ENCODE results near the gene MVB12B. TPM values are rescaled to one million over a fixed set of nuclear protein-coding genes. Genes with fewer than 3 reads are reported as not detected.

The MVB12B gene
- total RNA-seq, 4 donors from 2014 or later: 7.9 to 28.9 (median 14.4) TPM

DNA sequence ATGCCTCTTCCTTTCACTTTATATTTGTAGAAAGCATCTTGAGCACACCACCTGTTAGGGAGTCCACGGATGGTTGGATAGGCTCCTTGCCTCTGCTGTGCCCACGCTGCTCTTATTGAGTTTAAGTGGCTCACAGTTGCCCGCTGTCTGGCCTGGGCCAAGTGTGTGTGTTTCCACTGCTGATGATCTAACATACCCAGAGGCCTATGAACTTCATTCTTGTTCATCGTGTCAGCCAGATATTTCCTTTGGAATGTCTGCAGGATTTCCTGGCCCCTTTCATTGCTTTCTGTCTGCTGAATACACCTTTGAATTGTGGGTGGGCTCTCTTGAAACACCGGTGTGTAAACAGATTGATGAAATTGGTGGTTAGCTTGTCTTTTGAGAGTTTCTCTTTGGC lies 46.6 kb downstream of the MVB12B start:
- TF ChIP-seq, protein P1, sequence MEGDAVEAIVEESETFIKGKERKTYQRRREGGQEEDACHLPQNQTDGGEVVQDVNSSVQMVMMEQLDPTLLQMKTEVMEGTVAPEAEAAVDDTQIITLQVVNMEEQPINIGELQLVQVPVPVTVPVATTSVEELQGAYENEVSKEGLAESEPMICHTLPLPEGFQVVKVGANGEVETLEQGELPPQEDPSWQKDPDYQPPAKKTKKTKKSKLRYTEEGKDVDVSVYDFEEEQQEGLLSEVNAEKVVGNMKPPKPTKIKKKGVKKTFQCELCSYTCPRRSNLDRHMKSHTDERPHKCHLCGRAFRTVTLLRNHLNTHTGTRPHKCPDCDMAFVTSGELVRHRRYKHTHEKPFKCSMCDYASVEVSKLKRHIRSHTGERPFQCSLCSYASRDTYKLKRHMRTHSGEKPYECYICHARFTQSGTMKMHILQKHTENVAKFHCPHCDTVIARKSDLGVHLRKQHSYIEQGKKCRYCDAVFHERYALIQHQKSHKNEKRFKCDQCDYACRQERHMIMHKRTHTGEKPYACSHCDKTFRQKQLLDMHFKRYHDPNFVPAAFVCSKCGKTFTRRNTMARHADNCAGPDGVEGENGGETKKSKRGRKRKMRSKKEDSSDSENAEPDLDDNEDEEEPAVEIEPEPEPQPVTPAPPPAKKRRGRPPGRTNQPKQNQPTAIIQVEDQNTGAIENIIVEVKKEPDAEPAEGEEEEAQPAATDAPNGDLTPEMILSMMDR (IDR thresholded peaks at IDR 0.05): no peak
- TF ChIP-seq POLR2A (IDR thresholded peaks at IDR 0.05): no peak
- H3K27ac ChIP-seq: no peak overlapping the region
- H3K9me3 ChIP-seq: no peaks in the 10 kb centered on the region
- H3K4me3 ChIP-seq: no peak overlapping the region
- no peak for DNase-seq
- H3K27me3 ChIP-seq: no peaks in the 10 kb centered on the region
- H3K36me3 ChIP-seq: no peaks in the 10 kb centered on the region
- H3K4me1 ChIP-seq: peaks cover 0 to 17% (median 0%) of the 10 kb centered on the region in 4 donors

DNA sequence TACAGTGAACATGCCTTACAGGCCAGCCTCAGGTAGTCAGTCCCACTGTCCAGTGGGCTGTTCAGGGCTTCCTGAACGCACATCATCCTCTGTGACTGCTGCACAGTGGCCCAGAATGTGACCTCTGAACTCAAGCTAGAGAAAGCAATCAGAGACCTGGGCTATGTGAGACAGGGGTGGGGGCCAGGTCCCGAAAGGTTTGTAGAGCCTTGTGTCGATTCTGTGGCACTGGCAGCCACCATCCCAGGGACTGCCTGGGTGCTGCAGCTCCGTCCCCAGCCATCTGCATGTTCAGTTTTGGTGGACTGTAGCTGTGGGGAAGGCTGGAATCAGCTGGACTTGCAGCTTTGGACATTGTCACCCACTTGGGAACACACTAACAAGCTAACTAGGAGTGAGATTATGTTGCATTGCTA lies 47.7 kb downstream of the MVB12B start:
- H3K4me3 ChIP-seq: no peak overlapping the region
- H3K4me1 ChIP-seq: peaks cover 0 to 17% (median 0%) of the 10 kb centered on the region in 4 donors
- H3K9me3 ChIP-seq: no peaks in the 10 kb centered on the region
- no peaks in the 10 kb centered on the region for H3K36me3 ChIP-seq
- TF ChIP-seq POLR2A (IDR thresholded peaks at IDR 0.05): no peak
- TF ChIP-seq, protein P1 (IDR thresholded peaks at IDR 0.05): no peak
- no peak overlapping the region for H3K27ac ChIP-seq
- H3K27me3 ChIP-seq: no peaks in the 10 kb centered on the region
- DNase-seq: no peak

DNA sequence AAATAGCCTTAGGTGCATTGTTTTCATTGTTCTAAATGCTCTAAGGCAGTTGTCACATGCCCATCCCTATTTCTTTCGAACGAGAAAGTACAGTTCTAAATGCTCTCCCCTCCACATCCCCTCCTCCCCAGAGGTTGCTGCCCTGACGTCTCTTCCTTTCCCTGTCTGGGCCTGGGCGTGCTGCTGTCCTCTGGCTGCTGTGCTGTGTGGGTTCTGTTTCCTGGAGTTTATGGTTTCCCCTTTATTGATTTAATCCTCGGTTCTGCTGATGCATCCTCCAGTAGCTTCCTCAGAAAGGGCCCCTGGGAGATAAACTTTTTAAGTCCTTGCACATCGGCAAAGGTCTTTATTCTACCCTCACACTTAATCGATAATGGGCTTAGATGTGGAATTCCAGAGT lies 48.8 kb downstream of the MVB12B start:
- Histone ChIP-seq H3K4me3 (no peak overlapping the region), H3K36me3 (peaks cover 0 to 3% (median 0%) of the 10 kb centered on the region in 3 donors), H3K27ac (peak overlapping the region in 1 of 4 donors; percentile 4), H3K4me1 (peaks cover 0 to 17% (median 0%) of the 10 kb centered on the region in 4 donors), H3K27me3 (no peaks in the 10 kb centered on the region), H3K9me3 (no peaks in the 10 kb centered on the region)
- TF ChIP-seq, protein P1 (IDR thresholded peaks at IDR 0.05): no peak
- no peak for TF ChIP-seq POLR2A (IDR thresholded peaks at IDR 0.05)
- no peak for DNase-seq

DNA sequence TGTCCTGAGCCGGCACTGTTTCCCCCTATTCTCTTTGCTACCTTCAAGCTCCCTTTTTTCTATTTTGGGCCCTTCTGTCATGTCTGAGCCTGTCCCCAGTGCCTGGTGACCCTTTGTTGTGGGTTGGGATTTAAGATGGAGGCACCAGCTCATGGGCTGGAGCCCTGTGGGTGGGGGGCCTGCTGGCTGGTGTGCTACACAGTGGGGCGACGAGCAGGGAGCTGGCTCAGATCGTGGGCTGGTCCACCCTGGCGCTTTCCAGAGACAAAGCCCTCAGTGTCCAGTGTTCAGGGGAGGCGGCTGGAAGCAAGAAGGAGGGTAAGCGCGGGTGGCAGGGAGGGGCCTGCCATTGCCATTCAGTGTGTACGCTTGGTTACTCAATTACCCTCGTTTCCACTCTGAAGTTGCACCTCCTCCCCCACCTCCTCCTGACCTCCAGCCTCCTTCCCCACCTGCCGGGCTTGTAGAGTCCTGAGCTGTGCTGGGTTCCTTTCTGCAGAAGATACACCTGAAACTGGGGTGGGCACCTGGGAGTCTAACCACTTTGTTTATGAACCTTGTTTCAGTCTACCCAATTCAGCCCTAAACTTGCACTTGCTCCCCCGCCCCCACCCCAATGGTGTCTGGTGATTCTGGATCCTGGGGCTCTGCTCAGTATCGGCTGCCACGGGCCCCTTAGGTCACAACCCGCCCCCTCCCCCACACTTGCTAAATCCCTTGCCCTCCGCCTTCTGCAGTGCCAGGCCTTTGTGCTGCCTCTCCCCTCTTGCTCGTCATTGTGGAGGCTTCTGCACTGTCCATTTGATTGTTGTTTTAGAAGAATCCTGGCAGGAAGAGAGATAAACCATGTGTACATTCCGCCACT lies 49.9 kb downstream of the MVB12B start:
- Histone ChIP-seq H3K4me1 (peaks cover 0 to 17% (median 0%) of the 10 kb centered on the region in 4 donors), H3K9me3 (no peaks in the 10 kb centered on the region), H3K36me3 (peaks cover 0 to 4% (median 0%) of the 10 kb centered on the region in 3 donors), H3K4me3 (no peak overlapping the region), H3K27ac (peak overlapping the region in 1 of 4 donors; percentile 4), H3K27me3 (no peaks in the 10 kb centered on the region)
- no peak for DNase-seq
- TF ChIP-seq, protein P1 (IDR thresholded peaks at IDR 0.05): no peak
- TF ChIP-seq POLR2A (IDR thresholded peaks at IDR 0.05): no peak

DNA sequence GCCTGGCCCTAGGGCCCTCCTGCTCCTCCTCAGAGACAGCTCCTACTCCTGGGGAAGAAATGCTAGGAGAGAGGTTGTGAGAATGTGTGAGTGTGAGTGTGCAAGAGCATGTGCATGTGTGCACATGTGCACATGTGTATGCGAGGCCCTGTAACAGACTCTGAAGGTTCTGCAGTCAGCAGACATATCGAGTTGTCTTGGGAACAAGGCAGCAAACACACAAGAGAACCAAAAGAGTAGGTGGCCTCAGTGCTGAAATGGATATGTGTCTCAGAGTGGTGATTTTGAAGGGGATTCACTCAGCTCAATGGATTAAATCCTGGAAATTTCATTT lies 50.5 kb downstream of the MVB12B start:
- Histone ChIP-seq H3K27ac (no peak overlapping the region), H3K4me1 (peaks cover 0 to 17% (median 0%) of the 10 kb centered on the region in 4 donors), H3K9me3 (no peaks in the 10 kb centered on the region), H3K36me3 (peaks cover 0 to 4% (median 0%) of the 10 kb centered on the region in 3 donors), H3K4me3 (no peak overlapping the region), H3K27me3 (no peaks in the 10 kb centered on the region)
- DNase-seq: no peak
- TF ChIP-seq POLR2A (IDR thresholded peaks at IDR 0.05): no peak
- TF ChIP-seq, protein P1 (IDR thresholded peaks at IDR 0.05): no peak

Data from Peyer's patch (tissue), 4 donors.